OCI-M1 (cell line): ENCODE data around the gene GOLGA6L4.
"Not testable (repeated sequence)": the region's sequence is repeated elsewhere in the genome, so short reads cannot be mapped to it uniquely, and the experiment has no call there.

Experiments
- DNase-seq: peaks from one replicate; lab custom pipeline; 2025; lab: John Stamatoyannopoulos, UW

GOLGA6L4 gene

DNA sequence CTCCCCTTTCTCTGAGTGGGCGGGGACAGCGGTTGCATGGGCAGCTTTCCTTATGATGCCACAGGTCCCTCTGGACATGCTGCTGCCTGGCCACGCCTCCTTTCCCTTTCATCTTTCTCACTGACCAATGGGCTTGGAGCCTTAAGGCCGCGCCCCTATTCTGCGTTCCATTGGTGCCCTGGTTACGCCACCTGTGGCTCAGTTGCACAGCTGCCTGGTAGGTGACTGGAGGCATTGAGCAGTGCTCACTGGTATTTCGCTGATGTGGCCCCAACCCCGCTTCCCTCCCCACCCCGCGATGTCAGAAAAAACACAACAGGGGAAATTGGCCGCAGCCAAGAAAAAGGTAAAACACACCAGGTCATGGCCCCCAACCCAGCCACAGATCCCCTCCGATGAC is at the start of gene GOLGA6L4:
Gene GOLGA6L4 (plus strand): TSS at position 201 of the 400 bp plus-strand sequence. CDS start 62 bp downstream, at position 263.
- not testable (repeated sequence) for DNase-seq

DNA sequence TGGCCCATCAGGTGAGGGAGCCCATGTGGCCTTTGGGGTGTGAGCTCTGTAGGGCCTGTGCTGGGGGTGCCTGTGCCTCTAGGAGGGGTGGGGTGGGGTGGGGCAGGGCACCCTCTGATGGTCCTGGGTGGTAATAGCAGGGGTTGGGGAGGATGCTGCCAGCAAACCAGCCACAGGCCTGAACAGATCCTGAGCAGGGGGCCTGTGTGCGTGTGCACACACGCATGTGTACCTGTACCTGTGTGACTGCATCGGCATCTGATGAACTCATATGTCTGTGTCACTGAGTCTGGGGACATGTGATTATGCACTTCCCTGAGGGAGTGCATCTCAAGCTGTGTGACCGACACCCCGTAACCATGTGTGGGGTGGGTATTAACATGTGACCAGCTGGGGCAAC is 42.6 kb upstream of the GOLGA6L4 start:
- DNase-seq: not testable (repeated sequence)

DNA sequence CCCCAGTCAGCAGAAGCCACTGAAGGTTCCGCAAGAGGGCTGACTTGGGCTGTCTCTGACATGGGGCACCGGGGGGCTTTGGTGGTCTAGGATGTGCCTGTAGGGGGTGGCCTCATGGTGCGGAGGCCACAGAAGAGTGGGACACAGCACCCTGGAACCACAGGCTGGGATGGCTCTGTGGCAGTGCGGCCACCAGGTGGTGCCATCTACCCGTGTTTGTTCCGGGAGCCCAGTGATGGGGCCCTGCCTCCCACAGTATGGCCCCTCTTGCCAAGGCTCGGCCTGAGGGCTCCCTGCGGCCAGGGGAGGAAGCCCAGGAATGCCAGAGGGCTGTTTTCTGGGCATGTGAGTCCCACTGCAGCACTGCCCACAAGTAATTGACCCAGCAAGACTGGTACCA is 40.0 kb upstream of the GOLGA6L4 start:
- DNase-seq: not testable (repeated sequence)

GRCh38 chr15:84196530-84197188 is 38.9 kb upstream of the GOLGA6L4 start:
- DNase-seq: not testable (repeated sequence)

GRCh38 chr15:84199865-84200264 is 35.7 kb upstream of the GOLGA6L4 start:
- not testable (repeated sequence) for DNase-seq

- not testable (repeated sequence) for DNase-seq
Observed at GRCh38 chr15:84246441-84246840, 10.9 kb downstream of the GOLGA6L4 start.
